Stimulated activated CD4-positive, alpha-beta T cell treated with anti-CD3 and anti-CD28 coated beads, Interleukin-15, amount 100 ng/mL, for 24 hours (primary cell): ENCODE results near the gene MAD1L1.

ENCODE experiments used
- DNase-seq: peaks from one replicate; pipeline ENCODE4 v3.0.0-alpha.2; 2020

Gene MAD1L1

GRCh38 chr7:2199528-2199927, 33.2 kb downstream of the MAD1L1 start:
- no peak for DNase-seq

GRCh38 chr7:2198760-2199159, 34.0 kb downstream of the MAD1L1 start:
- DNase-seq, result no peak

GRCh38 chr7:2198206-2198605, 34.5 kb downstream of the MAD1L1 start:
- DNase-seq, result no peak

- DNase-seq, result no peak
Measured at GRCh38 chr7:2197436-2198155, 35.1 kb downstream of the MAD1L1 start.

- DNase-seq, result no peak
Measured at GRCh38 chr7:2196381-2197378, 36.1 kb downstream of the MAD1L1 start.

- no peak for DNase-seq
Measured at GRCh38 chr7:2195400-2196246, 37.1 kb downstream of the MAD1L1 start.

GRCh38 chr7:2193575-2194305, 39.0 kb downstream of the MAD1L1 start:
- no peak for DNase-seq

GRCh38 chr7:2192831-2193534, 39.8 kb downstream of the MAD1L1 start:
- DNase-seq, result no peak

- DNase-seq, result no peak
Measured at GRCh38 chr7:2191016-2191415, 41.7 kb downstream of the MAD1L1 start.

- DNase-seq, result no peak
Measured at GRCh38 chr7:2190531-2190930, 42.2 kb downstream of the MAD1L1 start.

GRCh38 chr7:2186166-2186565, 46.6 kb downstream of the MAD1L1 start:
- DNase-seq, result no peak

- no peak for DNase-seq
Measured at GRCh38 chr7:2185715-2186114, 47.0 kb downstream of the MAD1L1 start.

GRCh38 chr7:2182461-2182860, 50.3 kb downstream of the MAD1L1 start:
- DNase-seq, result no peak

GRCh38 chr7:2181077-2181854, 51.5 kb downstream of the MAD1L1 start:
- no peak for DNase-seq

- no peak for DNase-seq
Measured at GRCh38 chr7:2180081-2180480, 52.7 kb downstream of the MAD1L1 start.

- DNase-seq, result no peak
Measured at GRCh38 chr7:2175514-2175913, 57.2 kb downstream of the MAD1L1 start.

- no peak for DNase-seq
Measured at GRCh38 chr7:2175091-2175490, 57.7 kb downstream of the MAD1L1 start.

GRCh38 chr7:2173189-2173827, 59.4 kb downstream of the MAD1L1 start:
- DNase-seq, result no peak

GRCh38 chr7:2172311-2173188, 60.2 kb downstream of the MAD1L1 start:
- no peak for DNase-seq
